GM12892 (cell line): Measurements from ENCODE around the gene XCR1.

Source experiments
- DNase-seq: peaks from one replicate; pipeline ENCODE4 v3.0.0; 2011; ENCODE audit not compliant: insufficient read length
- FAIRE-seq: peaks from 2 replicates; lab custom pipeline; 2011; peaks lifted over from hg19 to GRCh38; lab: Jason Lieb, UNC
- POLR2A ChIP-seq: IDR thresholded peaks from 2 replicates; pipeline ENCODE4 v1.6.1; 2011; ENCODE audit warnings: low read depth, low read length, control low read depth
- POLR2AphosphoS5 ChIP-seq: IDR thresholded peaks from 2 replicates; pipeline ENCODE4 v1.6.1; 2011; ENCODE audit warnings: low read depth, low read length, control low read depth
- TAF1 ChIP-seq: IDR thresholded peaks from 2 replicates; pipeline ENCODE4 v1.6.1; 2011; ENCODE audit warnings: low read depth, mild to moderate bottlenecking, control low read depth, low read length, borderline replicate concordance

Gene XCR1

GRCh38 chr3:45976191-45977091 lies 50.8 kb downstream of the XCR1 start:
- FAIRE-seq: no peak

GRCh38 chr3:45975686-45976085 lies 51.6 kb downstream of the XCR1 start:
- DNase-seq: no peak
- TF ChIP-seq POLR2A (no peak), POLR2AphosphoS5 (no peak)
- no peak for FAIRE-seq

More at GRCh38 chr3:45976191-45977091, 50.8 kb downstream of the XCR1 start:
- TF ChIP-seq POLR2A (no peak), POLR2AphosphoS5 (no peak), TAF1 (no peak)
- no peak for DNase-seq

GRCh38 chr3:45974686-45975085 lies 52.6 kb downstream of the XCR1 start:
- no peak for DNase-seq

GRCh38 chr3:45972534-45973402 lies 54.5 kb downstream of the XCR1 start:
- TF ChIP-seq POLR2A (no peak), POLR2AphosphoS5 (no peak), TAF1 (no peak)
- FAIRE-seq (peak; percentile 81), DNase-seq (no peak)

More at GRCh38 chr3:45974686-45975085, 52.6 kb downstream of the XCR1 start:
- TF ChIP-seq POLR2A (no peak), TAF1 (no peak), POLR2AphosphoS5 (no peak)
- no peak for FAIRE-seq

GRCh38 chr3:45969953-45970352 lies 57.3 kb downstream of the XCR1 start:
- DNase-seq (no peak), FAIRE-seq (peak; percentile 21)
- TF ChIP-seq TAF1: no peak
- no peak for TF ChIP-seq POLR2AphosphoS5
- no peak for TF ChIP-seq POLR2A

GRCh38 chr3:45969116-45969515 lies 58.2 kb downstream of the XCR1 start:
- no peak for DNase-seq
- TF ChIP-seq POLR2A: no peak
- no peak for TF ChIP-seq TAF1
- TF ChIP-seq POLR2AphosphoS5: no peak
- FAIRE-seq: no peak

- TF ChIP-seq POLR2AphosphoS5: no peak
- no peak for TF ChIP-seq POLR2A
- TF ChIP-seq TAF1: no peak
- FAIRE-seq (no peak), DNase-seq (no peak)
Measured at GRCh38 chr3:45968706-45969105, 58.6 kb downstream of the XCR1 start.

GRCh38 chr3:45968149-45968548 lies 59.1 kb downstream of the XCR1 start:
- TF ChIP-seq TAF1 (no peak), POLR2AphosphoS5 (no peak), POLR2A (no peak)

GRCh38 chr3:45967724-45968123 lies 59.6 kb downstream of the XCR1 start:
- TF ChIP-seq POLR2A (no peak), POLR2AphosphoS5 (no peak), TAF1 (no peak)
- FAIRE-seq (no peak), DNase-seq (no peak)

More at GRCh38 chr3:45968149-45968548, 59.1 kb downstream of the XCR1 start:
- DNase-seq: no peak
- no peak for FAIRE-seq
